Parathyroid adenoma (tissue), 2 donors: Measurements from ENCODE around the gene KXD1.
"Not testable (repeated sequence)": the region's sequence is repeated elsewhere in the genome, so short reads cannot be mapped to it uniquely, and the experiment has no call there.

ENCODE experiments used
- H2AFZ ChIP-seq: fragments of 300-600 bp; sonication (generic); one replicate; pipeline ENCODE4 v1.7.0; 2017; ENCODE audit warnings: antibody characterized with exemption, mild to moderate bottlenecking
- H3K27ac ChIP-seq: fragments of 300-600 bp; sonication (generic); one replicate; pipeline ENCODE4 v1.7.0; 2017
- H3K27me3 ChIP-seq: fragments of 300-600 bp; sonication (generic); one replicate; pipeline ENCODE4 v1.7.0; 2017; ENCODE audit warnings: low read length; ENCODE audit not compliant: control insufficient read depth, insufficient read depth
- H3K36me3 ChIP-seq: fragments of 300-600 bp; sonication (generic); one replicate; pipeline ENCODE4 v1.7.0; 2017; ENCODE audit warnings: low read length; ENCODE audit not compliant: control insufficient read depth, insufficient read depth
- H3K4me1 ChIP-seq: fragments of 300-600 bp; sonication (generic); one replicate; pipeline ENCODE4 v1.7.0; 2017; ENCODE audit warnings: control low read depth
- H3K4me2 ChIP-seq: fragments of 300-600 bp; sonication (generic); one replicate; pipeline ENCODE4 v1.7.0; 2017; ENCODE audit warnings: low read length
- H3K4me3 ChIP-seq: fragments of 300-600 bp; sonication (generic); one replicate; pipeline ENCODE4 v1.7.0; 2017; ENCODE audit warnings: low read depth, low read length
- H3K79me2 ChIP-seq: fragments of 300-600 bp; sonication (generic); one replicate; pipeline ENCODE4 v1.7.0; 2017; ENCODE audit warnings: control low read depth
- H3K9ac ChIP-seq: fragments of 300-600 bp; sonication (generic); one replicate; pipeline ENCODE4 v1.7.0; 2017; ENCODE audit warnings: mild to moderate bottlenecking
- H3K9me3 ChIP-seq: fragments of 300-600 bp; sonication (generic); one replicate; pipeline ENCODE4 v1.7.0; 2017; ENCODE audit warnings: low read length; ENCODE audit not compliant: control insufficient read depth
- TF ChIP-seq, protein P1 (sequence below): fragments of 300-600 bp; sonication (generic); IDR thresholded peaks from one replicate; pipeline ENCODE4 v1.7.0; 2017; ENCODE audit warnings: antibody characterized with exemption, mild to moderate bottlenecking
- donor health status: primary hyperparathyroidism.

The KXD1 gene

DNA sequence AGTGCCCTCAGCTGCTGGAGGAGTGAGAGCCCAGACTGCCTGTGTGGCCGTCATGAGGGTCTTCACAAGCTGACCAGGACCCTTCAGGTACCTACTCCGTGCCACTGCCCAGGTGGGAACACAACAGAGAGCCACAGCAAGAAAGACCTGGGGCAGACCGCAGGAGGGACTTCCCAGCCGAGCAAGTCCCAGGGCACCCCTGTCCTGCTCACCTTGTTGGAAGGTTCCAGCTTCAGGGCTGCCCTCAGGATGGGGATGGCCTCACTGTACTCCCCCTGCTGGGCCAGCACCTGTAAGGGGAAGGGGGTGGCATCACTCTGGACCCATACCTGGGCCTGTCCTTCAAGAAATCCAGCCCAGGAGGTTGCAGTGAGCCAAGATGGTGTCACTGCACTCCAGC, 24.6 kb upstream of the KXD1 start:
- TF ChIP-seq, protein P1, sequence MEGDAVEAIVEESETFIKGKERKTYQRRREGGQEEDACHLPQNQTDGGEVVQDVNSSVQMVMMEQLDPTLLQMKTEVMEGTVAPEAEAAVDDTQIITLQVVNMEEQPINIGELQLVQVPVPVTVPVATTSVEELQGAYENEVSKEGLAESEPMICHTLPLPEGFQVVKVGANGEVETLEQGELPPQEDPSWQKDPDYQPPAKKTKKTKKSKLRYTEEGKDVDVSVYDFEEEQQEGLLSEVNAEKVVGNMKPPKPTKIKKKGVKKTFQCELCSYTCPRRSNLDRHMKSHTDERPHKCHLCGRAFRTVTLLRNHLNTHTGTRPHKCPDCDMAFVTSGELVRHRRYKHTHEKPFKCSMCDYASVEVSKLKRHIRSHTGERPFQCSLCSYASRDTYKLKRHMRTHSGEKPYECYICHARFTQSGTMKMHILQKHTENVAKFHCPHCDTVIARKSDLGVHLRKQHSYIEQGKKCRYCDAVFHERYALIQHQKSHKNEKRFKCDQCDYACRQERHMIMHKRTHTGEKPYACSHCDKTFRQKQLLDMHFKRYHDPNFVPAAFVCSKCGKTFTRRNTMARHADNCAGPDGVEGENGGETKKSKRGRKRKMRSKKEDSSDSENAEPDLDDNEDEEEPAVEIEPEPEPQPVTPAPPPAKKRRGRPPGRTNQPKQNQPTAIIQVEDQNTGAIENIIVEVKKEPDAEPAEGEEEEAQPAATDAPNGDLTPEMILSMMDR, result no peak
- Histone ChIP-seq H3K4me1 (no peaks in the 10 kb centered on the region), H3K36me3 (no peaks in the 10 kb centered on the region)

GRCh38 chr19:18536475-18536874, 21.2 kb upstream of the KXD1 start:
- no peaks in the 10 kb centered on the region for H3K79me2 ChIP-seq
- H3K9me3 ChIP-seq, result no peaks in the 10 kb centered on the region
- H3K9ac ChIP-seq, result no peak overlapping the region
- H3K27ac ChIP-seq, result no peak overlapping the region
- H3K27me3 ChIP-seq, result no peaks in the 10 kb centered on the region
- H3K4me1 ChIP-seq, result no peaks in the 10 kb centered on the region
- no peak overlapping the region for H3K4me2 ChIP-seq
- no peak overlapping the region for H2AFZ ChIP-seq
- H3K36me3 ChIP-seq, result no peaks in the 10 kb centered on the region
- TF ChIP-seq, protein P1, result no peak
- H3K4me3 ChIP-seq, result no peak overlapping the region

More for the DNA sequence above, 24.6 kb upstream of the KXD1 start:
- no peaks in the 10 kb centered on the region for H3K9me3 ChIP-seq
- H3K4me2 ChIP-seq, result no peak overlapping the region
- no peaks in the 10 kb centered on the region for H3K79me2 ChIP-seq
- H2AFZ ChIP-seq, result no peak overlapping the region
- H3K9ac ChIP-seq, result no peak overlapping the region
- no peak overlapping the region for H3K27ac ChIP-seq
- H3K4me3 ChIP-seq, result no peak overlapping the region
- H3K27me3 ChIP-seq, result no peaks in the 10 kb centered on the region

DNA sequence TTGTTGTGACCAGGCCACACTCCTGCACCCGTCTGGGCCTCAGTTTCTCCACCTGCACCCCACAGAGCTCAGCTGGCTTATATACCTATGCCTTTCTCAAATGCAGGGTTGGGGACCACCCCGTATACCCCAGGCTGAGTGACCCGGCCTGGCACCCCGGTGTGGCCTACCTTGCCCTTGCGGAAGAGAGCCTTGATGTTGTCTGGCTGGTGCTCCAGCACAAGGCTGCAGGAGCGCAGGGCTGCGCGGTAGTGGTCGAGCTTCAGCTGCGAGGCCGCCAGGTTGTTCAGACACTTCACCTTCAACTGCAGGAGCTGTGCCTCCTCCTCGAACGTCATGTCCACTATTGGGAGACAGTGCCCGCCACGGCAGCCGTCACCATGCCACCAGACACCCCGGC, 20.2 kb upstream of the KXD1 start:
- Histone ChIP-seq H3K4me2 (no peak overlapping the region), H3K79me2 (peaks cover 2% of the 10 kb centered on the region), H3K27ac (no peak overlapping the region), H3K9ac (no peak overlapping the region), H3K27me3 (no peaks in the 10 kb centered on the region), H3K9me3 (no peaks in the 10 kb centered on the region), H3K4me3 (no peak overlapping the region), H3K4me1 (peaks cover 4% of the 10 kb centered on the region), H3K36me3 (no peaks in the 10 kb centered on the region), H2AFZ (no peak overlapping the region)
- TF ChIP-seq, protein P1, result no peak

GRCh38 chr19:18538115-18538514, 19.6 kb upstream of the KXD1 start:
- Histone ChIP-seq H3K4me3 (no peak overlapping the region), H3K4me2 (no peak overlapping the region), H3K9ac (no peak overlapping the region), H3K79me2 (peaks cover 2% of the 10 kb centered on the region), H3K27ac (no peak overlapping the region), H3K36me3 (no peaks in the 10 kb centered on the region), H2AFZ (no peak overlapping the region), H3K27me3 (no peaks in the 10 kb centered on the region), H3K9me3 (no peaks in the 10 kb centered on the region), H3K4me1 (peaks cover 4% of the 10 kb centered on the region)
- TF ChIP-seq, protein P1, result no peak

GRCh38 chr19:18539372-18539771, 18.3 kb upstream of the KXD1 start:
- Histone ChIP-seq H2AFZ (no peak overlapping the region), H3K36me3 (no peaks in the 10 kb centered on the region), H3K9ac (no peak overlapping the region), H3K4me2 (no peak overlapping the region), H3K27ac (no peak overlapping the region), H3K4me1 (peaks cover 4% of the 10 kb centered on the region), H3K9me3 (no peaks in the 10 kb centered on the region), H3K79me2 (peaks cover 2% of the 10 kb centered on the region), H3K27me3 (no peaks in the 10 kb centered on the region), H3K4me3 (no peak overlapping the region)
- TF ChIP-seq, protein P1, result no peak

GRCh38 chr19:18540200-18540599, 17.5 kb upstream of the KXD1 start:
- not testable (repeated sequence) for H3K27ac ChIP-seq, H3K9me3 ChIP-seq, H3K9ac ChIP-seq, H3K27me3 ChIP-seq, H3K4me1 ChIP-seq, H3K79me2 ChIP-seq, H3K36me3 ChIP-seq, H3K4me2 ChIP-seq, H3K4me3 ChIP-seq, H2AFZ ChIP-seq
